Measurements from ENCODE around the gene EXOC3L4. TPM values are rescaled to one million over a fixed set of nuclear protein-coding genes. Genes with fewer than 3 reads are reported as not detected.

EXOC3L4 gene
- total and polyA plus RNA-seq, 4 experiments from 2014 or later: not detected

- Histone ChIP-seq H3K4me3 (ENCODE audit: low read length in 2 of 2) (no peak overlapping the region), H3K9me3 (ENCODE audit: control insufficient read depth in 1 of 2, low read length in 2 of 2) (no peaks in the 10 kb centered on the region), H3K27me3 (ENCODE audit: insufficient read depth, low read length) (peaks cover under 1% of the 10 kb centered on the region), H3K36me3 (ENCODE audit: insufficient read depth, low read length) (no peaks in the 10 kb centered on the region), H3K4me1 (ENCODE audit: insufficient read depth, low read length) (peaks cover 12% of the 10 kb centered on the region), H3K27ac (ENCODE audit: low read depth, low read length) (no peak overlapping the region)
- Mint-ChIP-seq H3K4me3 (no peak overlapping the region), H3K27ac (no peak overlapping the region), H3K9me3 (no peaks in the 10 kb centered on the region), H3K4me1 (peaks cover 3 to 11% (median 9%) of the 10 kb centered on the region in 4 donors), H3K36me3 (no peaks in the 10 kb centered on the region), H3K27me3 (peaks cover 7 to 11% of the 10 kb centered on the region in 2 donors)
- CTCF ChIA-PET (ENCODE audit: partially characterized antibody): no interaction called here
- intact Hi-C loops (cut with micrococcal nuclease): loop anchor here (5.0 kb wide), 1 partner anchor 417 kb away; no protein-coding TSS in a partner anchor
- no peak for DNase-seq
- POLR2A ChIA-PET (ENCODE audit: partially characterized antibody): no interaction called here
Observed at GRCh38 chr14:103109535-103110441, 15.3 kb downstream of the EXOC3L4 start.

- Mint-ChIP-seq H3K27ac (no peak overlapping the region), H3K4me1 (peaks cover 5 to 6% (median 5%) of the 10 kb centered on the region in 4 donors), H3K9me3 (no peaks in the 10 kb centered on the region), H3K36me3 (no peaks in the 10 kb centered on the region), H3K27me3 (peaks cover 2 to 5% of the 10 kb centered on the region in 2 donors), H3K4me3 (no peak overlapping the region)
- ChIA-PET CTCF (ENCODE audit: partially characterized antibody) (no interaction called here), POLR2A (ENCODE audit: partially characterized antibody) (no interaction called here)
- Histone ChIP-seq H3K4me3 (ENCODE audit: low read length in 2 of 2) (no peak overlapping the region), H3K4me1 (ENCODE audit: insufficient read depth, low read length) (peaks cover 4% of the 10 kb centered on the region), H3K27ac (ENCODE audit: low read depth, low read length) (no peak overlapping the region), H3K36me3 (ENCODE audit: insufficient read depth, low read length) (no peaks in the 10 kb centered on the region), H3K9me3 (ENCODE audit: control insufficient read depth in 1 of 2, low read length in 2 of 2) (no peaks in the 10 kb centered on the region), H3K27me3 (ENCODE audit: insufficient read depth, low read length) (no peaks in the 10 kb centered on the region)
- DNase-seq: no peak
- intact Hi-C loops (cut with micrococcal nuclease): no loop called here
Observed at GRCh38 chr14:103110681-103111231, 16.2 kb downstream of the EXOC3L4 start.

GRCh38 chr14:103111232-103111868, 16.8 kb downstream of the EXOC3L4 start:
- Histone ChIP-seq H3K4me3 (ENCODE audit: low read length in 2 of 2) (no peak overlapping the region), H3K4me1 (ENCODE audit: insufficient read depth, low read length) (peaks cover 4% of the 10 kb centered on the region), H3K27me3 (ENCODE audit: insufficient read depth, low read length) (no peaks in the 10 kb centered on the region), H3K36me3 (ENCODE audit: insufficient read depth, low read length) (no peaks in the 10 kb centered on the region), H3K9me3 (ENCODE audit: control insufficient read depth in 1 of 2, low read length in 2 of 2) (no peaks in the 10 kb centered on the region), H3K27ac (ENCODE audit: low read depth, low read length) (no peak overlapping the region)
- Mint-ChIP-seq H3K9me3 (no peaks in the 10 kb centered on the region), H3K36me3 (no peaks in the 10 kb centered on the region), H3K4me1 (peaks cover 4 to 6% (median 5%) of the 10 kb centered on the region in 4 donors), H3K27me3 (peaks cover 2 to 3% of the 10 kb centered on the region in 2 donors), H3K4me3 (no peak overlapping the region), H3K27ac (no peak overlapping the region)
- CTCF ChIA-PET (ENCODE audit: partially characterized antibody): no interaction called here
- no peak for DNase-seq
- POLR2A ChIA-PET (ENCODE audit: partially characterized antibody): no interaction called here
- intact Hi-C loops (cut with micrococcal nuclease): no loop called here

- Mint-ChIP-seq H3K4me1 (peaks cover 4 to 6% (median 5%) of the 10 kb centered on the region in 4 donors), H3K36me3 (no peaks in the 10 kb centered on the region), H3K9me3 (no peaks in the 10 kb centered on the region), H3K27me3 (peaks cover 2 to 3% of the 10 kb centered on the region in 2 donors), H3K27ac (no peak overlapping the region), H3K4me3 (no peak overlapping the region)
- H3K36me3 ChIP-seq (ENCODE audit: insufficient read depth, low read length): no peaks in the 10 kb centered on the region
- no peaks in the 10 kb centered on the region for H3K27me3 ChIP-seq (ENCODE audit: insufficient read depth, low read length)
- no peak overlapping the region for H3K4me3 ChIP-seq (ENCODE audit: low read length in 2 of 2)
- H3K27ac ChIP-seq (ENCODE audit: low read depth, low read length): no peak overlapping the region
- ChIA-PET POLR2A (ENCODE audit: partially characterized antibody) (no interaction called here), CTCF (ENCODE audit: partially characterized antibody) (interaction anchor here (1.6 kb wide), 1 partner anchor 8 kb away, joined by 7 read pairs; no protein-coding TSS in a partner anchor)
- no peaks in the 10 kb centered on the region for H3K9me3 ChIP-seq (ENCODE audit: control insufficient read depth in 1 of 2, low read length in 2 of 2)
- peaks cover 4% of the 10 kb centered on the region for H3K4me1 ChIP-seq (ENCODE audit: insufficient read depth, low read length)
- DNase-seq: no peak
- intact Hi-C loops (cut with micrococcal nuclease): no loop called here
Observed at GRCh38 chr14:103112400-103113243, 18.1 kb downstream of the EXOC3L4 start.

- H3K27me3 ChIP-seq (ENCODE audit: insufficient read depth, low read length): no peaks in the 10 kb centered on the region
- H3K4me1 ChIP-seq (ENCODE audit: insufficient read depth, low read length): peaks cover 4% of the 10 kb centered on the region
- Mint-ChIP-seq H3K4me3 (no peak overlapping the region), H3K27ac (no peak overlapping the region), H3K4me1 (peaks cover 4 to 6% (median 5%) of the 10 kb centered on the region in 4 donors), H3K9me3 (no peaks in the 10 kb centered on the region), H3K27me3 (peaks cover 2 to 3% of the 10 kb centered on the region in 2 donors), H3K36me3 (no peaks in the 10 kb centered on the region)
- intact Hi-C loops (cut with micrococcal nuclease): no loop called here
- no peaks in the 10 kb centered on the region for H3K36me3 ChIP-seq (ENCODE audit: insufficient read depth, low read length)
- H3K27ac ChIP-seq (ENCODE audit: low read depth, low read length): no peak overlapping the region
- no peak overlapping the region for H3K4me3 ChIP-seq (ENCODE audit: low read length in 2 of 2)
- POLR2A ChIA-PET (ENCODE audit: partially characterized antibody): no interaction called here
- no peak for DNase-seq
- CTCF ChIA-PET (ENCODE audit: partially characterized antibody): interaction anchor here (1.6 kb wide), 1 partner anchor 9 kb away, joined by 7 read pairs; no protein-coding TSS in a partner anchor
- H3K9me3 ChIP-seq (ENCODE audit: control insufficient read depth in 1 of 2, low read length in 2 of 2): no peaks in the 10 kb centered on the region
Observed at GRCh38 chr14:103113303-103113702, 18.8 kb downstream of the EXOC3L4 start.

- CTCF ChIA-PET (ENCODE audit: partially characterized antibody): interaction anchor here (1.6 kb wide), 1 partner anchor 9 kb away, joined by 7 read pairs; no protein-coding TSS in a partner anchor
- H3K27ac ChIP-seq (ENCODE audit: low read depth, low read length): no peak overlapping the region
- Mint-ChIP-seq H3K27me3 (peaks cover 2 to 3% of the 10 kb centered on the region in 2 donors), H3K4me1 (peaks cover 4 to 6% (median 5%) of the 10 kb centered on the region in 4 donors), H3K36me3 (no peaks in the 10 kb centered on the region), H3K9me3 (no peaks in the 10 kb centered on the region), H3K4me3 (no peak overlapping the region), H3K27ac (no peak overlapping the region)
- H3K9me3 ChIP-seq (ENCODE audit: control insufficient read depth in 1 of 2, low read length in 2 of 2): no peaks in the 10 kb centered on the region
- H3K4me1 ChIP-seq (ENCODE audit: insufficient read depth, low read length): peaks cover 4% of the 10 kb centered on the region
- POLR2A ChIA-PET (ENCODE audit: partially characterized antibody): no interaction called here
- H3K36me3 ChIP-seq (ENCODE audit: insufficient read depth, low read length): no peaks in the 10 kb centered on the region
- no peak overlapping the region for H3K4me3 ChIP-seq (ENCODE audit: low read length in 2 of 2)
- no peaks in the 10 kb centered on the region for H3K27me3 ChIP-seq (ENCODE audit: insufficient read depth, low read length)
- no peak for DNase-seq
- intact Hi-C loops (cut with micrococcal nuclease): no loop called here
Observed at GRCh38 chr14:103113774-103114173, 19.2 kb downstream of the EXOC3L4 start.

Measured in CD4-positive, alpha-beta memory T cell (primary cell).